ENCODE results near the gene ELMO1. TPM values are rescaled to one million over a fixed set of nuclear protein-coding genes. Genes with fewer than 3 reads are reported as not detected.

The ELMO1 gene
- total and polyA plus RNA-seq, 2 donors from 2014 or later, result 6.0 to 35.4 TPM

DNA sequence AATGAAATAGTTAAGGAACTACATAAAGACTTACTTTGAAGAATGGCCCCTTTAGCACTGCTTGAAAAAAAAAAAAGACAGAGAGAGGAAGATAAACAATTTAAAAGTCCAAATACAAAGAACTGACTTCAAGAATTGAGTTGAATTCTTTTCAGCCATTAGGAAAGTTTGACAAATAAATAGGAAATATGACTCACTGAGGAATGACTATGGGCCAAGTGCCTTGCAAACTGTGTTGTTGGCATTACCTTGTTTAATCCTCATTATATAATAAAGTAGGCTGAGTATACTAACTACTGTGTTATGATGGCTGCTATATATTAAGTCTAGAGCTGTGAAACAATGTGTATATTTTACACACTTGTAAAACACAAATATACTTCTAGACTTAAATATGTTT, 151.1 kb downstream of the ELMO1 start:
- H3K27ac ChIP-seq (ENCODE audit: low read depth in 2 of 2, low read length in 2 of 2), result no peak overlapping the region

GRCh38 chr7:37295401-37295800, 153.3 kb downstream of the ELMO1 start:
- Histone ChIP-seq H3K27me3 (ENCODE audit: control insufficient read depth, insufficient read depth, low read length) (no peaks in the 10 kb centered on the region), H3K9me3 (ENCODE audit: control insufficient read depth in 2 of 3, insufficient read depth in 1 of 3, low read length in 3 of 3) (no peaks in the 10 kb centered on the region), H3K9ac (ENCODE audit: low read length in 3 of 3) (no peak overlapping the region), H3K4me3 (ENCODE audit: low read length in 3 of 3) (no peak overlapping the region), H3K36me3 (ENCODE audit: control insufficient read depth in 2 of 3, insufficient read depth in 3 of 3, low read length in 3 of 3) (no peaks in the 10 kb centered on the region), H3K4me1 (ENCODE audit: control insufficient read depth in 2 of 3, insufficient read depth in 2 of 3, low read depth in 1 of 3, low read length in 3 of 3) (no peaks in the 10 kb centered on the region), H3K27ac (ENCODE audit: low read depth in 2 of 2, low read length in 2 of 2) (no peak overlapping the region)
- intact Hi-C loops (cut with DNase I), result no loop called here
- no peak for TF ChIP-seq CTCF (IDR thresholded peaks at IDR 0.05; ENCODE audit: borderline replicate concordance, extremely low read depth, insufficient read depth)
- DNase-seq, result no peak
- no peak for FAIRE-seq

More for the DNA sequence above, 151.1 kb downstream of the ELMO1 start:
- Histone ChIP-seq H3K4me1 (ENCODE audit: control insufficient read depth in 2 of 3, insufficient read depth in 2 of 3, low read depth in 1 of 3, low read length in 3 of 3) (no peaks in the 10 kb centered on the region), H3K9ac (ENCODE audit: low read length in 3 of 3) (no peak overlapping the region), H3K36me3 (ENCODE audit: control insufficient read depth in 2 of 3, insufficient read depth in 3 of 3, low read length in 3 of 3) (no peaks in the 10 kb centered on the region), H3K4me3 (ENCODE audit: low read length in 3 of 3) (no peak overlapping the region), H3K9me3 (ENCODE audit: control insufficient read depth in 2 of 3, insufficient read depth in 1 of 3, low read length in 3 of 3) (no peaks in the 10 kb centered on the region), H3K27me3 (ENCODE audit: control insufficient read depth, insufficient read depth, low read length) (no peaks in the 10 kb centered on the region)
- FAIRE-seq (peak; percentile 11), DNase-seq (no peak)
- intact Hi-C loops (cut with DNase I), result no loop called here
- TF ChIP-seq CTCF (IDR thresholded peaks at IDR 0.05; ENCODE audit: borderline replicate concordance, extremely low read depth, insufficient read depth), result no peak

DNA sequence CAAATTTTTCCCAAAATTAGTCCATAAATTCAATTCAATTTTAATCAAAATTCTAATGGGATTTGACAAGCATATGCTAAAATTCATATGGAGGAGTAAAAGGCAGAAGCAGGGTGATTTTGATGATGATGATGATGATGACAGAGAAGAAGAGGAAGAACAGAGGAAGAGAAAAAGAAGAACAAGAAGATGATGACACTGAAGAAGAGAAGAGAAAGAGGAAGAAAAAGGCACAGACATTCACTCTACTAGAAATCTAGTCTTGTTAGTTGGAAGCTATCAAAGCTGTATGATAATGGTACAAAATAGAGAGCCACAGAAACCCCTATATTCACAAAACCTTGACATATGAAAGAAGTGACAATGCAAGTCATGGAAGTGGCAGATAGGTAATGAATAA, 157.9 kb downstream of the ELMO1 start:
- FAIRE-seq (no peak), DNase-seq (no peak)
- no peak overlapping the region for H3K9ac ChIP-seq (ENCODE audit: low read length in 3 of 3)
- no peak overlapping the region for H3K4me3 ChIP-seq (ENCODE audit: low read length in 3 of 3)
- H3K4me1 ChIP-seq (ENCODE audit: control insufficient read depth in 2 of 3, insufficient read depth in 2 of 3, low read depth in 1 of 3, low read length in 3 of 3), result no peaks in the 10 kb centered on the region
- no peaks in the 10 kb centered on the region for H3K36me3 ChIP-seq (ENCODE audit: control insufficient read depth in 2 of 3, insufficient read depth in 3 of 3, low read length in 3 of 3)
- H3K27ac ChIP-seq (ENCODE audit: low read depth in 2 of 2, low read length in 2 of 2), result no peak overlapping the region
- H3K9me3 ChIP-seq (ENCODE audit: control insufficient read depth in 2 of 3, insufficient read depth in 1 of 3, low read length in 3 of 3), result no peaks in the 10 kb centered on the region
- no peaks in the 10 kb centered on the region for H3K27me3 ChIP-seq (ENCODE audit: control insufficient read depth, insufficient read depth, low read length)
- no peak for TF ChIP-seq CTCF (IDR thresholded peaks at IDR 0.05; ENCODE audit: borderline replicate concordance, extremely low read depth, insufficient read depth)
- intact Hi-C loops (cut with DNase I), result no loop called here

DNA sequence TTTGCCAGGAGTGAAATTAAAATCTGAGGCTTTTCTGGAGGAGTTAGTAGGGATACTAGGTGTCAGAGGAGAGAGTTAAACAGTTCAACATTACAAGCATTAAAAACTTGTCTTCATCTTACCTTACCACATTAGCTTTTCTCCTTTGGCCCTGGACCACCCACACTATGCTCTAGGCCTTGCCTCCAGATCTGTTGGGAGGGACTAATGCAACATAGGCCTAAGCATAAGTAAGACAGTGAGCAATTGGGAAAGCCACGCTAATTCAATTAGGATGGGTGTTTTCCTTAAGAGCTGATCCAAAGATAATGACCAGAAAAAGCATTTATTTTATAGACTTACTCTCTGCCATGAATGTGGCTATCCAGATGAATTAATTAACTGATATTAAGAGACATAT, 158.9 kb downstream of the ELMO1 start:
- FAIRE-seq (no peak), DNase-seq (no peak)
- Histone ChIP-seq H3K4me3 (ENCODE audit: low read length in 3 of 3) (no peak overlapping the region), H3K27ac (ENCODE audit: low read depth in 2 of 2, low read length in 2 of 2) (no peak overlapping the region), H3K9ac (ENCODE audit: low read length in 3 of 3) (no peak overlapping the region), H3K9me3 (ENCODE audit: control insufficient read depth in 2 of 3, insufficient read depth in 1 of 3, low read length in 3 of 3) (no peaks in the 10 kb centered on the region), H3K36me3 (ENCODE audit: control insufficient read depth in 2 of 3, insufficient read depth in 3 of 3, low read length in 3 of 3) (no peaks in the 10 kb centered on the region), H3K4me1 (ENCODE audit: control insufficient read depth in 2 of 3, insufficient read depth in 2 of 3, low read depth in 1 of 3, low read length in 3 of 3) (no peaks in the 10 kb centered on the region), H3K27me3 (ENCODE audit: control insufficient read depth, insufficient read depth, low read length) (no peaks in the 10 kb centered on the region)
- no peak for TF ChIP-seq CTCF (IDR thresholded peaks at IDR 0.05; ENCODE audit: borderline replicate concordance, extremely low read depth, insufficient read depth)
- intact Hi-C loops (cut with DNase I), result no loop called here

Measured in kidney (tissue), 14 donors.